ENCODE results near the gene CSF2.

CSF2 gene

DNA sequence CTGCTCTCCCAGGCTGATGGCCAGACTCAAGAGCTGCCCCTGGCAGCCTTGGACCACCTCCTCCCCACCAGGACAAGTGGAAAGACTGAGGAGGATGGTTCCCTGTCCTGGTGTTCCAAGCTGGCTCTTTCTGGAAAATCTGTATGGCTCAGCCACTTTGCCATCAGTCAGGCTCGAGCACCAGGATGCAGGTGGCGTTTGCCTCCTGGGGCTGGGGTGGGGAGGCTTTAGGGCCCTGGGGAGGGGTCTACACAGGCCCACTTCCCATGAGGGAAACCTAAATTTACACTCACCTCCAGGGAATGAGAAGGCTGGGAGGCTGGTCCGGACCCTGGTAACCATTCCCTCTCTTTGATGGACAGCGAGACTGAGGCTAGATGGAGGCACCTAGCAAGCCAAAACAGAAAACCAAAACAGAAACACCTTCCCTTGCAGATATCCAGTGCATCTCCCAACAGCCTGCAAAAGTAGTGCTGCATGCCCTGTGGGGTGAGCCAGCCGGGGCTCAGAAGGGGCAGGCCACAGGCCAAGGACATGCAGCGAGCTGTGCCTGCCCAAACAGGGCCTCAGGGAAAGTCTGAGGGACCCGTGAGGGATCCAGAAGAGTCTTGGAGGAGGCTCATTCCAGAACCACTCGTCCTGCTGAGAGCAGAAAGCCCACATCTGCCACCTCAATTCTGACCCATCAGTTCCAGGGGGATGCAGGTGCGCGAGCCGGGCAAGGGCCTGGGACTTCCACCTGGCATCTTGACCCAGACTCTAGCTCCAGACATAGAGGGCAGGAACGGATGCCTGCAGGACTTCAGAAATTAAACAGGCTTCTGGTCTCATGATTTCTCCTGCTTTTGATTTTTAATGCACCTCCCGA lies 5.4 kb upstream of the CSF2 start:
- DNase-seq (ENCODE audit: low read depth, low spot score), result no peak

DNA sequence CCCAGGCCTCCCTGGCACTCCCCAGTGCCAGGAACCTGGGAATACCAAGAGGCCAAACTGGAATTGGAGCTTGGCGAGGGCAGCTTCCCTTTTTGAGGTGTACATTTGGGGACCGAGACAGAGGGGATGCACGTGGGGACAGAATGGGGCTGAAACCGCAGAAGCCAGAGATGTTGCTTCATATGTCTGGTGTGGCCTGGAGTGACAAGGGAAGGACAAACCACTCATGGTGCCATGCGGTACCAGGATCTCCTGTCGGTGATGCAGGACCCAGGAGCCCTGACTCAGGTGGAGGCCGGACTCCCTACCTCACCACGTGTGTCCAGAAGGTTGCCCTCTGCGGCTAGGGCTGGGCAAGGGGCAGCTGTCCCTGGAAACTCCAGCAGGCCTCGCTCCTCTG lies 4.0 kb upstream of the CSF2 start:
- DNase-seq (ENCODE audit: low read depth, low spot score), result no peak

DNA sequence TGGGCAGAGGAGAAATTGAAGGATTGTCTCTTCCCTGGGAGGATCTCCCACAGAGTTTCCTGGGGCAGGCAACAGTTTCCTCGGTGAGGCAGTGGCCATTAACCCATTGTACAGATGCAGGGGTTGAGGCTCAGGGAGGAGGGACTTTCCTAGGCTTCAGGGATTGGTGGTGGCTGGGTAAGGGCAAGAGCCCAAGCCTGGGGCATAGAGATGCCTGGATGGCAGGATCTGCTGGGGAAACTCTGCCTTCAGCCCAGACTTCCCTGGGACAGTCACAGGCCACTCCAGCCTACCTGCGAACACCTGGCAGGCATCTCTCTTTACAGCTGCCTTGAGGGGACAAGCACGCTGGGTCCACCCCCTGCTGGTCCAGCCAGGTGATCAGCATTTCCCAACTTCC lies 3.6 kb upstream of the CSF2 start:
- DNase-seq (ENCODE audit: low read depth, low spot score), result no peak

DNA sequence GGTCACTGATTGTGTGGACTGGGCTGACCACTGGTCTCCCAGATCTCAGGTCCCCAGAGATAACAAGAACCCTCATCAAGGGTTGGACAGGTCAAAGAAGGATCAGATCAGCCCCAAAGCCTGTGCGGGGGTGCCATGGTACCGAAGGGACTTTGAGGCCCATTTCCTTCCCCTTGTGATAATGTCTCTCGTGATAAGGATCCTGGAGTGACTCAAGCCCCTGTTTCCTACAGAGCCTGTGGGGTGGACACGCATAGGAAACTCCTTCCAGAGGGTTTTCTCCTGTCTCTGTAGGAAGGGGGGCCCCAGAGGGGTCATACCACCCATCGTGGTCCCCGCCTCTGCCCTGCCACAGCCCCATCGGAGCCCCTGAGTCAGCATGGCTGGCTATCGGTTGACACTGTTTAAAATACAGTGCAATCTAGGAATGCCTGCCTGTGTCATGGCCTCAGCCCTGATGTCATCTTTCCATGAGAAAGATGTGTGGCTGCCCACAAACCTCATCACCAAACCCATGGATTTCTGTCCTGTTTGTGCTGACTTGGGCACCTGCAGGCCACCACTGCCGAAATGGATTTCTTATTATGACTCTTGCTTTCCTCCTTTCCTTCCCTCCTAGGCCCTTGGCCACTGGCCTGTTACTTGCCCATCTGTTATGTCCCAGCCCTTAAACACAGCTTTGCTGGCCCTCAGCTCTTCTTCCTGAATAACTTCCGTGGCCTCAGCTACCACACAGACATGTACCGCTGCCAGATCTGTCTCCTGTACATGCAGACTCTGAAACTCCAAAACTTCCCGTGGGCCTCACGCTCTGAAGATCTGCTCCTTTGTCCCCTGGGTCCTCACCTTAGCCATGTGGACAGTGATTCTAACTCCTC lies 2.9 kb upstream of the CSF2 start:
- no peak for DNase-seq (ENCODE audit: low read depth, low spot score)

DNA sequence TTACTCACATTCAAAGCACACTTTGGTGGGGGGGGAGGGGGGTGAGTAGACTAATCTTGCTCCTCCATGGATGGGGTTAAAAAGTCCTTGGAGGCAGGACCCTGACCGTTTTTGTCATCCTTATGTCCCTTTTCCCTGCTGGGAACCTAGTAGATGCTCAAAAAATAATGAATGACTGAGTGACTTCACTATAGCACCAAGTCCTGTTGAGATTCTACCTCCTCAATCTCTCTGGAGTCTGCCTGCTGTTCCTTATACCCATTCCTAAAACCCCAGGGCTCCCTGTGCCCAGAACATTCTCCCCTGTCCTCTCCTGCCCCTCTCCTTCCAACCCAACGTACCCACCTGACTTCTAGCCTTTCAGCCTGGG lies 2.3 kb upstream of the CSF2 start:
- no peak for DNase-seq (ENCODE audit: low read depth, low spot score)

DNA sequence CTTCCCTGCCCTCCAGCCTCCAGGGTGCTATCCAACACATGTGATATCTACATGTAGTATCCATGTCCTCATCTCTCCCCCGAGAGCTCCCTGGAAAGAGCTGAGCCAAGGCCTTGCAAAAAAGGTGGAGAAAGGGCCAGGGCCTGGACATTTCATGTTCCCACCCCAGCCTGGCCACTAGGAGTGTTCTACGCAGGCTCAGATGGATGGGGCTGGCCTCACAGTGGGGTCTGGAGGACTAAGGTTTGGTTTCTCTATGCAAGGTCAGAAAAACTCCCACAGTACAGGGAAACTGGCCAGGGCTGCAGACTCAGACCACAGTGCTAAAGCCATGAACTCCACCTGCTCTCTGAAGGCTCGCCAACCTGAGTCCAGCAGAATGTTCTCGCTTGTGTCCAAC lies 1.5 kb upstream of the CSF2 start:
- no peak for DNase-seq (ENCODE audit: low read depth, low spot score)

DNA sequence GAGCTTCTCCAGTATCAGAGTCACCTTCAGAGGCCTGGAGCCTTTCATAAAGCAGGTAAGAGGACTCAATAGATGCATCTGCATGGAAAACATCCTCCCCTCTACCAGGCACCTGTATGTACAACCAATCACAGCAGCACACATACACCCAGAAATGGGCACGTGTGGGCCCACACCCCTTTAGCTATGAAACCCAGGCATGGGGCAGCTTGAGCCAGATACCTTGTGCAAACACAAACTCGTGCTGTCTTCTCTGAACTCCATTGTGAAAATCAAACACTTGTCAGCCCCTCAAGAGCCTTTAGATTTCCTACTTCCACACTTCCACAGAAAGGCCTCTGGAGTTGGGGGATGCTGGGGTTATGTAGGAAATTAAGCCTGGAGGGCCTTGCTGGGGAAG lies 1.1 kb upstream of the CSF2 start:
- DNase-seq (ENCODE audit: low read depth, low spot score), result no peak

DNA sequence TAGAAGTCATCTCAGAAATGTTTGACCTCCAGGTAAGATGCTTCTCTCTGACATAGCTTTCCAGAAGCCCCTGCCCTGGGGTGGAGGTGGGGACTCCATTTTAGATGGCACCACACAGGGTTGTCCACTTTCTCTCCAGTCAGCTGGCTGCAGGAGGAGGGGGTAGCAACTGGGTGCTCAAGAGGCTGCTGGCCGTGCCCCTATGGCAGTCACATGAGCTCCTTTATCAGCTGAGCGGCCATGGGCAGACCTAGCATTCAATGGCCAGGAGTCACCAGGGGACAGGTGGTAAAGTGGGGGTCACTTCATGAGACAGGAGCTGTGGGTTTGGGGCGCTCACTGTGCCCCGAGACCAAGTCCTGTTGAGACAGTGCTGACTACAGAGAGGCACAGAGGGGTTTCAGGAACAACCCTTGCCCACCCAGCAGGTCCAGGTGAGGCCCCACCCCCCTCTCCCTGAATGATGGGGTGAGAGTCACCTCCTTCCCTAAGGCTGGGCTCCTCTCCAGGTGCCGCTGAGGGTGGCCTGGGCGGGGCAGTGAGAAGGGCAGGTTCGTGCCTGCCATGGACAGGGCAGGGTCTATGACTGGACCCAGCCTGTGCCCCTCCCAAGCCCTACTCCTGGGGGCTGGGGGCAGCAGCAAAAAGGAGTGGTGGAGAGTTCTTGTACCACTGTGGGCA lies 642 bp downstream of the CSF2 start:
- DNase-seq (ENCODE audit: low read depth, low spot score), result no peak

DNA sequence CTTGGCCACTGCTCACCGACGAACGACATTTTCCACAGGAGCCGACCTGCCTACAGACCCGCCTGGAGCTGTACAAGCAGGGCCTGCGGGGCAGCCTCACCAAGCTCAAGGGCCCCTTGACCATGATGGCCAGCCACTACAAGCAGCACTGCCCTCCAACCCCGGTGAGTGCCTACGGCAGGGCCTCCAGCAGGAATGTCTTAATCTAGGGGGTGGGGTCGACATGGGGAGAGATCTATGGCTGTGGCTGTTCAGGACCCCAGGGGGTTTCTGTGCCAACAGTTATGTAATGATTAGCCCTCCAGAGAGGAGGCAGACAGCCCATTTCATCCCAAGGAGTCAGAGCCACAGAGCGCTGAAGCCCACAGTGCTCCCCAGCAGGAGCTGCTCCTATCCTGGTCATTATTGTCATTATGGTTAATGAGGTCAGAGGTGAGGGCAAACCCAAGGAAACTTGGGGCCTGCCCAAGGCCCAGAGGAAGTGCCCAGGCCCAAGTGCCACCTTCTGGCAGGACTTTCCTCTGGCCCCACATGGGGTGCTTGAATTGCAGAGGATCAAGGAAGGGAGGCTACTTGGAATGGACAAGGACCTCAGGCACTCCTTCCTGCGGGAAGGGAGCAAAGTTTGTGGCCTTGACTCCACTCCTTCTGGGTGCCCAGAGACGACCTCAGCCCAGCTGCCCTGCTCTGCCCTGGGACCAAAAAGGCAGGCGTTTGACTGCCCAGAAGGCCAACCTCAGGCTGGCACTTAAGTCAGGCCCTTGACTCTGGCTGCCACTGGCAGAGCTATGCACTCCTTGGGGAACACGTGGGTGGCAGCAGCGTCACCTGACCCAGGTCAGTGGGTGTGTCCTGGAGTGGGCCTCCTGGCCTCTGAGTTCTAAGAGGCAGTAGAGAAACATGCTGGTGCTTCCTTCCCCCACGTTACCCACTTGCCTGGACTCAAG lies 1.5 kb downstream of the CSF2 start:
- DNase-seq (ENCODE audit: low read depth, low spot score), result no peak

DNA sequence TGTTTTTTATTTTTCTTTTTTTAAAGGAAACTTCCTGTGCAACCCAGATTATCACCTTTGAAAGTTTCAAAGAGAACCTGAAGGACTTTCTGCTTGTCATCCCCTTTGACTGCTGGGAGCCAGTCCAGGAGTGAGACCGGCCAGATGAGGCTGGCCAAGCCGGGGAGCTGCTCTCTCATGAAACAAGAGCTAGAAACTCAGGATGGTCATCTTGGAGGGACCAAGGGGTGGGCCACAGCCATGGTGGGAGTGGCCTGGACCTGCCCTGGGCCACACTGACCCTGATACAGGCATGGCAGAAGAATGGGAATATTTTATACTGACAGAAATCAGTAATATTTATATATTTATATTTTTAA lies 2.1 kb downstream of the CSF2 start:
- DNase-seq (ENCODE audit: low read depth, low spot score), result no peak

DNA sequence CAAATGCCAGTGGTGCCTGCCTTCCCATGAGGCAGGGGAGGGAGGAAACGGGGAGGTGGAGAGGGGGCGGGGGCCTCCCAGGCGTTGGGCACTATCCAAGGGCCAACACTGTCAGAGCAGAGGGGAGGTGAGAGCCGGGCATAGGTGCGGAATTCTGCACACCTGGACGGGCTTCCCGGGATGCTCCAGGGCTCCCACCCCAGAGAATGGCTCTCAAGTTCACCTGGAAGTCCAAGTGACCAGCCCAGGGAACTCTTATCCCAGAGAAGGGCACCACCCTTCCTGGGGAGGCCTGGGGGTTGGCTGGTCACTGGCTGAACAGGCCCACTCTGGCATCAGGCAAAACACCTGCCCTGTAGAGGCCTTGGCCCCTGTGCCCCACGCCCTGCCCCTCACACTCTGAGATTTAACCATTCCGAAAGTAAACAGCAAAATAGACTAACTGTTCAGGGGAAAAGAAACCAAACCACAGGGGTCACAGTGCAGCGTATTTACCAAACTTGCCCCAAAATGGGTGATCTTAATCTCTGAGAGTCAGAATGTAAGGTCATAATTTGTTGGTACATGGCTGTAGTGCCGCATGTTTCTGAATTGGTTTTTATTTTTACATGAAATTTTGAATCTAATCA lies 2.7 kb downstream of the CSF2 start:
- no peak for DNase-seq (ENCODE audit: low read depth, low spot score)

DNA sequence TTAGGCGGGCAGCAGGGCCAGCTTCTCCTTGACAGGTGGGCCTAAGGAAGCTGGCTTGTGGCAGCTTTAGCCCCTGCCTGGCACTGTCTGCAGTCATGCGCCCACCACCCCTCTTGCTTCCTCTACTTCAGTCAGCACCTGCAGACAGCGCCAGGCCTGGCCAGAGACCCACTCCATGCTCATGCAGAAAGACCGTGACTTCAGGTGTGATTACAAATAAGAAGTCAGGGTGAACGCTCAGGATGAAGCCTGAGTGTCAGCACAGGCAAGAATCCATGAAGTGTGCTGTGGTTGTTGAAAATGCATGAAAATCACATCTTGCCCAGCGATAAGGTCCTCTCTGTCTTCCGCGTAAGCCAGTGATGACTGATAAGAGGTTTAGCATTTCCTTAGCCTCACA lies 3.4 kb downstream of the CSF2 start:
- DNase-seq (ENCODE audit: low read depth, low spot score), result no peak

DNA sequence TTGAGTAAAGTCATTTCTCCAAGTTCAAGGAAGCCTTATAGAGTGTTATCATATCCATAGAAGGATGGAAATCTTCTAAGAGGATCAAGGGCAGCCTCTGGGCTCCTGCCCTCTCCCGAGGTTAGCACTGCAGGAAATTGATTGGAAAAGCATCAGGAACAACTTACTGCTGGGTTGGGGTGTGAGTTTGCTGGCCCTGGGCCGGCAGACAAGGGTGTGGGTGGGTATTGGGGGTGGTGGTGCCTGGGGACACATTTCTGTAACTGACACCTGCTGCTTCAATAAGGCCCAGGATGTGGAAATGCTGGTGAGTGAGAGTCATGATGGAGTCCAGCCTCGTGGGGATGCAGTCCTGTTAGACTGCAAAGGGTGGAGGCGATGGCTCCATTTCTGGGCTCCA lies 5.5 kb downstream of the CSF2 start:
- no peak for DNase-seq (ENCODE audit: low read depth, low spot score)

DNA sequence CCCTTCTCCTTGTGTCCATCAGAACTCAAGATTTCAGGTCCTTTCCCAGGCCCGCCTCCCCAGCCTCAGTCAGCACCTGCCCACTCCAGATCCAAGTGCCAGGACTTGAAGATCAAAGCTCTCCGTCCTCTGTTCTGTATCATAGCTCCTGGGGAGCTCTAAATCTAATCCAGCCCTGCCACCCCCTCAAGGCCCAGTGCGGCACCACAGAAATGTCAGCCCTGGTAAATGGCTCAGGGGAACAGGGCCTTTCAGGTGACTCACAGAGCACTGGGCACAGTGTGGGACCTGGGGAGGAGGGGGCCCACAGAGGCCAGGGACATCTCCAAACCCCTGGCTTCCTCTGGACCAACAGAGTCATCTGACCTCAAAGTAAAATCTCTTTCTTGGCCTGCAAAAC lies 6.0 kb downstream of the CSF2 start:
- no peak for DNase-seq (ENCODE audit: low read depth, low spot score)

DNA sequence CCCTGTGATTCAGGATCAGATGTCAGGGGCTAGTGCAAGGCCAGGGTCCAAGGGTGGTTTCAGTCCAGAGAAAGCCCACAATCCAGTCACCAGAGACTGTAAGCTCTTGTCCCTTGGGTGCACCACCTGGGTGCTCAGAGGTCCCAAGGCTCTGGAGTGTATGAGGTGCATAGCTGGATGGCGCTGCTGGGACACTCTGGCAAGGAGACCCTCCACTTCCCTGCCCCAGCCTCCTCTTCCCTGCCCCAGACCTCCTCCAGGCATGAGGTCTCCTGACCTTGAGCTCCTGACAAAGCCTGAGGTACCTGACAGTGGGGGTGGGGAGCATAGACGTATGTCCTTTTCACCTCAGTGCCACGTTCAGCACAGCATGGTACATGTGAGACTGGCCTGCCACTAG lies 7.0 kb downstream of the CSF2 start:
- DNase-seq (ENCODE audit: low read depth, low spot score), result no peak

DNA sequence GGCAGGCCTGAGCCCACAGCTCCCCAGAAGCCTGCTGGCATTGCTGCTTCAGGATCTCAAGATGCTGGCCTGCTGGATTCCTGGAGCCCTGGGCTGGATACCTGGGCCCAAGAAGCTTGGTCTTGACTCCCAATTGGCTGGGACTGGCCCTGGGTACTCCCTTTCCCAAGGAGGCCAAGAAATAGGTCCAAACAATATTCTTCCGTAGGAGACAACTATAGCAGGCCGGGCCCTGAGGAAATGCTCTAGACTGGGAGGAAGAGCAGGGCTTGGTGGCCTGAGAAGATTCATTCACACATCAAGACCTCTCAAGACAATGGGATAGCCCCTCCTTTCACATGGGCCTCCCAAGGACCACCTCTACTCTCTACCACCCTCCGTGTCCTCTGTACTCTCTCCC lies 7.9 kb downstream of the CSF2 start:
- DNase-seq (ENCODE audit: low read depth, low spot score), result no peak

DNA sequence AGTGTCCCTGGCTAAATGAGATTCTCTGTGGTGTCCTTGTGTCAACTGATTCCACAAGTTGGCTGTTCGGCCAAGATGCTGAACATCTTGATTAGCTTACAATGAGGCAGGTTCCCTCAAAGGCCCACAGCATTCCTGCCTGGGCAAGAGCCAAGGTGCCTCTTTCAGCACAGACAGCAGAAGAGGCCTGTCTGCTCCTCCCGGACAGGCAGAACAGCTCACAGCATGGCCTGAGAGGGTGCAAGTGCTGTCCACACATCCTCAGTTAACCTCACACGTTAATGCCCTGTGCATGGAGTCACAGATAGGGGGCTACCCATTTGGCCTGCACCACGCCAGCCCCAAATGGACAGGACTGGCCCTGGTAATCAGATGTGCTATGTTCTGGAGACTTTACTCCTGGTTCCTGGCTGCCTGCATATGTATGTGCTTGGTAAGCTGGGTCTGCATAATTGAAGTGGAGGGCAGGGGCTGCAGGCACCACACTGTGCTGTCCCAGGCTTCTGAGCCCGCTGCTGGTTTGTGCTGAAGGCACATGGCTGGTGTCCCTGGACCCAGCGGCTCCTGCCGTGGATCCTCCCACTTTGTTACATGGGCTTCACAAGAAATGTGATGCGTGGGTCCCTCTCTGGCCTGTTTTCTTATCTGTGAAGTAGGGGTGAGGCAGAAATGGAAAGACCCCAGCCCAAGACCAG lies 8.9 kb downstream of the CSF2 start:
- no peak for DNase-seq (ENCODE audit: low read depth, low spot score)

DNA sequence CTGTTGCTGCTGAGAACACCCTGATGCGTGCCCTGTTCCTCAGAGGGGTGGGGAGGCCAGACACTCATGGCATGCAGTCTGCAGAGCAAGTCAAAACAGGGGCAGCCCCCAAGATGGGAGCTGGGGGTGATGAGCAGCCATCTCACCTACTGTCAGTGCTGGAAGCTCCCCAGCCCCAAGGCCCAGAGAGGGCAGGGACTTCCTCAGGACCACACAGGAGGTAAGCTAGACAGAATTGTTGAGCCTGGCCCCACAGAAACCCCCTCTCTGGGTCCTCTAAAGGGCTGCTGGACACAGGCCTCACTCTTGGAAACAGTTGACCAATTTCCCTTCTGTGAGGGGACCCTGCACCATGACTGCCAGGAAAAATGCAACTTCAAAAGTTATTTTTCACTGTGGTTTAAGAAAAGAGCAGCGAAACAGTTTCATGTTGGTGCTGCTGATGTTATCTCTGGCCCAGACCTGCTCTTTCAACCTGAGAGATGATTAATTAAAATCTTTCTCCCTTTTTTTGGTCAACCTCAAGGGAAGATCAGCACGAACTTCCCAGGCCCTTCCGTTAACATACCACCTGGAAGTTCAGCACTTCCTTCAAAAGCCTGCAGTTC lies 9.6 kb downstream of the CSF2 start:
- DNase-seq (ENCODE audit: low read depth, low spot score), result no peak

DNA sequence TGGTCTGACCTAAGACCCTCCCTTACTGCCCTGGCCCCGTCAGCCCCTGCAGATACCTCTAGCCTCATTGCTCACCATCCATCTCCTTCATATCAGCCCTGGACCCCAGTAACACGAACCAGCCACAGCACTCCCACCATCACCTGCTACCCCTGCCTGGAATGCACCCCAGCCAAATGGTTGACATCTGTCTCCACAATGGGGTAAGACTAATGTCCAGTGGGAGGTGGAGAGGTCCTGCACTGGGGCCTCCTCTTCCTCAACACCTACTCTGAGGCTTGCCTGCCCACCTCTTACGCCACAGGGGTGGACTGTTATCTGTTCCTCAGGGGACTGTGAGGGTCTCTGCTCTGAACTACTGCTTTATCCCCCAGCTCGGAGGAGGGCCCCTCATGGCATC lies 12.1 kb downstream of the CSF2 start:
- DNase-seq (ENCODE audit: low read depth, low spot score), result no peak

DNA sequence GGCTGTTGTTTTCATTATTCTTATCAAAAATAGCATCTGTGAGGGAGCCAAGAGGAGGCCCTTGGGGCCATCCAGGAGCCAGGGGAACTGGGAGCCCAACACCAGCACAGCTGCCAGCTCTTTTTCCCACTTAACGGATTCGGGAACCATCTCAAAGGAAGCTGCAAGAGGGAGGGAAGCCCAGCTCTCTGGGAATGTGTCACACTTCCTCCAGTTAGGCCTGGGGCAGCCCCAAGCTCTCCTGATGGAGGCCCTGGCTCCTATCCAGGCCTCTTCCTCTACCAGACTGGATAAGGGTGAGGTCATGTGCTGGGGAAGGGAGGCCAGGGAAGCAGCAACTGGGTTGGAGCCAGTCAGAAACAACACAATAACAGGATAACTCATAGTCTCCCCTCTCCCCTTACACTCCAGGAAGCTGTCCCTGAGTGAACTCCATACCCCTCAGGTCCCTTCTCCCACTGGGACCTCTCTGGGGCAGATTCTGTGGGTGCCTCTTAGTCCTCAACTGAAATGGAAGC lies 12.7 kb downstream of the CSF2 start:
- peak; percentile 74 for DNase-seq (ENCODE audit: low read depth, low spot score)

Data from smooth muscle cell of the brain vasculature (primary cell).